Kidney (tissue), 14 donors: ENCODE results near the gene SEMA5A. TPM values are rescaled to one million over a fixed set of nuclear protein-coding genes. Genes with fewer than 3 reads are reported as not detected.

Experiments
- DNase-seq, 5 donors: peaks; one replicate each; pipeline ENCODE4 v3.0.0-alpha.2; 2013 to 2020
- FAIRE-seq: peaks from 2 replicates; lab custom pipeline; 2012; peaks lifted over from hg19 to GRCh38; lab: Jason Lieb, UNC
- H3K27ac ChIP-seq, 2 donors: one replicate each; pipeline ENCODE4 v1.7.0; 2013; ENCODE audit warnings: low read depth in 2 of 2, low read length in 2 of 2, inconsistent platforms in 1 of 2
- H3K27me3 ChIP-seq: one replicate; pipeline ENCODE4 v1.7.1; 2013; ENCODE audit warnings: low read length, inconsistent platforms; ENCODE audit not compliant: control insufficient read depth, insufficient read depth
- H3K36me3 ChIP-seq, 3 donors: one replicate each; pipeline versions ENCODE4 v1.7.0 to v1.7.1; 2013; ENCODE audit warnings: low read length in 3 of 3, control low read depth in 1 of 3, inconsistent platforms in 1 of 3; ENCODE audit not compliant: insufficient read depth in 3 of 3, control insufficient read depth in 2 of 3
- H3K4me1 ChIP-seq, 3 donors: one replicate each; pipeline versions ENCODE4 v1.7.0 to v1.7.1; 2013; ENCODE audit warnings: low read length in 3 of 3, inconsistent platforms in 1 of 3, low read depth in 1 of 3; ENCODE audit not compliant: control insufficient read depth in 2 of 3, insufficient read depth in 2 of 3
- H3K4me3 ChIP-seq, 3 donors: one replicate each; pipeline versions ENCODE4 v1.7.0 to v1.8.1; 2013; ENCODE audit warnings: low read length in 3 of 3, control low read depth in 1 of 3, inconsistent platforms in 1 of 3
- H3K9ac ChIP-seq, 3 donors: one replicate each; pipeline versions ENCODE4 v1.7.0 to v1.7.1; 2013; ENCODE audit warnings: low read length in 3 of 3, control low read depth in 1 of 3, inconsistent platforms in 1 of 3
- H3K9me3 ChIP-seq, 3 donors: one replicate each; pipeline versions ENCODE4 v1.7.0 to v1.7.1; 2013; ENCODE audit warnings: low read length in 3 of 3, control low read depth in 1 of 3, inconsistent platforms in 1 of 3; ENCODE audit not compliant: control insufficient read depth in 2 of 3, insufficient read depth in 1 of 3
- intact Hi-C: fragments of 100-400 bp; cut with DNase I; formaldehyde crosslinking; loops from one replicate; pipeline ENCODE4 v1.11.1; 2022
- polyA plus RNA-seq: library from polyadenylated mRNA; stranded (reverse); fragments of 350-450 nt; fragmentation: Illumina TruSeq; extraction: RNeasy Lipid Tissue Mini Kit (QIAGEN cat#74804); gene quantifications from one replicate; pipeline ENCODE4 v1.2.3, GENCODE V29; 2014; ENCODE audit warnings: low read depth, low replicate concordance; ENCODE audit not compliant: insufficient read depth
- total RNA-seq: library from RNA; stranded (reverse); fragmentation: NEBNext Ultra II Directional; extraction: Animal tissue kit (Norgen Biotek cat#: 25700); gene quantifications from one replicate; pipeline ENCODE4 v1.2.1, GENCODE V29; 2021
- TF ChIP-seq, protein P1 (sequence below): IDR thresholded peaks from 3 replicates; pipeline ENCODE4 v1.5.1; 2012; ENCODE audit warnings: mild to moderate bottlenecking, moderate library complexity, borderline replicate concordance; ENCODE audit not compliant: insufficient read depth; ENCODE audit errors: extremely low read depth
- donor health status: control.
- donor health status: control.
- donor health status: control.
- donor health status: control.
- donor health status: control.
- donor health status: DM: yes; HTN: yes; CAD: no.
- donor health status: Normal renal cell carcinoma (clear cell type).

SEMA5A gene
- total and polyA plus RNA-seq, 2 donors from 2014 or later, result 7.9 to 23.3 TPM

DNA sequence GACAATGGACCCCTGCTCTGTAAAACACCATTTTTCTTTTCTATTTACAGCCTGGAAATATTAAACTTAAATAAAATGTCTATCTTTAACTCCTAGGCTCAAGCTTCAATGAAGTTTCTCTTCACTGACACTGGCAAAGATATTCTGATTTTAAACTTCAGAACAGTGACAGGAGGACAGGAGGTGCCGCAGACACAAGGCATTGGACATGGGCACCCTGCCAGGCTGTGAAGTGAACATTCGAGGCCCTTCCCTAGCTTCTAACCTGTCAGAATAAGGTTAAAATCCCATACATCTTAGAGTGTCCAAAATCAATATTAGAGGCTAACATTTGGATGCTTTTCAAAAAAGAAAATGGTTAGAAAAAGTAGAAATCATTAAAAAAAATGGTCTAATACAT lies 9.2 kb downstream of the SEMA5A start:
- no peaks in the 10 kb centered on the region for H3K36me3 ChIP-seq
- H3K27me3 ChIP-seq, result no peaks in the 10 kb centered on the region
- H3K4me3 ChIP-seq, result no peak overlapping the region
- no peaks in the 10 kb centered on the region for H3K9me3 ChIP-seq
- no peak for FAIRE-seq
- TF ChIP-seq, protein P1, sequence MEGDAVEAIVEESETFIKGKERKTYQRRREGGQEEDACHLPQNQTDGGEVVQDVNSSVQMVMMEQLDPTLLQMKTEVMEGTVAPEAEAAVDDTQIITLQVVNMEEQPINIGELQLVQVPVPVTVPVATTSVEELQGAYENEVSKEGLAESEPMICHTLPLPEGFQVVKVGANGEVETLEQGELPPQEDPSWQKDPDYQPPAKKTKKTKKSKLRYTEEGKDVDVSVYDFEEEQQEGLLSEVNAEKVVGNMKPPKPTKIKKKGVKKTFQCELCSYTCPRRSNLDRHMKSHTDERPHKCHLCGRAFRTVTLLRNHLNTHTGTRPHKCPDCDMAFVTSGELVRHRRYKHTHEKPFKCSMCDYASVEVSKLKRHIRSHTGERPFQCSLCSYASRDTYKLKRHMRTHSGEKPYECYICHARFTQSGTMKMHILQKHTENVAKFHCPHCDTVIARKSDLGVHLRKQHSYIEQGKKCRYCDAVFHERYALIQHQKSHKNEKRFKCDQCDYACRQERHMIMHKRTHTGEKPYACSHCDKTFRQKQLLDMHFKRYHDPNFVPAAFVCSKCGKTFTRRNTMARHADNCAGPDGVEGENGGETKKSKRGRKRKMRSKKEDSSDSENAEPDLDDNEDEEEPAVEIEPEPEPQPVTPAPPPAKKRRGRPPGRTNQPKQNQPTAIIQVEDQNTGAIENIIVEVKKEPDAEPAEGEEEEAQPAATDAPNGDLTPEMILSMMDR, result no peak
- H3K4me1 ChIP-seq, result no peaks in the 10 kb centered on the region
- H3K27ac ChIP-seq, result no peak overlapping the region
- DNase-seq, result no peak
- H3K9ac ChIP-seq, result no peak overlapping the region
- intact Hi-C loops, result no loop called here

- H3K27me3 ChIP-seq, result no peaks in the 10 kb centered on the region
- no peak for DNase-seq
- no peak overlapping the region for H3K27ac ChIP-seq
- H3K4me3 ChIP-seq, result no peak overlapping the region
- H3K9me3 ChIP-seq, result no peaks in the 10 kb centered on the region
- no peak for FAIRE-seq
- no peaks in the 10 kb centered on the region for H3K36me3 ChIP-seq
- H3K4me1 ChIP-seq, result no peaks in the 10 kb centered on the region
- intact Hi-C loops, result no loop called here
- TF ChIP-seq, protein P1, result no peak
- no peak overlapping the region for H3K9ac ChIP-seq
These were observed 10.9 kb downstream of the SEMA5A start for GRCh38 chr5:9534881-9535517.

DNA sequence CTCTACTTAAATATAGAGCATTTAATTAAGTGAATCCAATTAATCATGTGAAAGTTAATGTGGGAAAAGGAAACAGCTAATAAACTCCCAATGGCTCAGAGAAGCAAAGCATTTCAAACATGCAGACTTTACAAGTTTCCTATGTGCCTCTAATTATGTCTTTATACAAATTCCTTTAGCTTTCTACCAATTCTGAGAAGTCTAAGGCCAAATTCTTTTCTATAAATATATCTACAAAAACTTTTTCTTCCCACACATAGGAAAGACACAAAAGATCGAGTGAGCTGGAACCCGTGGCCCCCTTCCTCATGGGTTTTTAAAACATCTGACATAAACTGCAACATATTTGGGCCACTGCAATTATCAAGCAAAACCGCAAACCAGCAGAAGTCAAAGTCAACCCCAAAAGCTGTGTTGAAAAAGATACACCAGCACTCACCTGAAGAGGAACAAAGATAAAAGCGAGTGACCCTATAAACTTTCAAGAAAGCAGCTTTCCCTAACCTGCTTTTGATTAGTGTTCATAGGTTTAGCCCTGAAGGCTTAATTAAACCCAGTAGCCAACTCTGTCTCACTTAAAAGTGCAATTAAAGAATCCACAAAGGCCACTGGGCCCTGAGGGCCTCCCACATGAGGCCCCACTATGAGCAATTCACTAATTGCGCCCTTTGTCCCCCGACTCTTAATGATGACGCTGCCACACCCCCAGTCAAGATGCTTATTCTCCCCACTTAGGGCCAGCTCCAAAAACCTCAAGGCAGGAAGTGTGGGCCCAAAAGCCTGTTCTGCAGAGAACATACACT lies 12.1 kb downstream of the SEMA5A start:
- H3K27ac ChIP-seq, result no peak overlapping the region
- DNase-seq, result peak in 2 of 5 donors; percentile 45 to 75
- H3K9ac ChIP-seq, result no peak overlapping the region
- intact Hi-C loops, result no loop called here
- TF ChIP-seq, protein P1, result no peak
- no peaks in the 10 kb centered on the region for H3K4me1 ChIP-seq
- no peak overlapping the region for H3K4me3 ChIP-seq
- no peaks in the 10 kb centered on the region for H3K36me3 ChIP-seq
- H3K9me3 ChIP-seq, result no peaks in the 10 kb centered on the region
- FAIRE-seq, result no peak
- H3K27me3 ChIP-seq, result no peaks in the 10 kb centered on the region
